Bronchial epithelial cell (primary cell): Measurements from ENCODE around the gene PLEKHA6. TPM values are rescaled to one million over a fixed set of nuclear protein-coding genes. Genes with fewer than 3 reads are reported as not detected.
A peak's percentile ranks its signal among the peaks of the same experiment; 100 is the strongest.

ENCODE experiments used
- DNase-seq: peaks from one replicate; pipeline ENCODE4 v3.0.0-alpha.2; 2010; ENCODE audit warnings: low read depth
- FAIRE-seq: peaks from 2 replicates; lab custom pipeline; 2011; peaks lifted over from hg19 to GRCh38; lab: Jason Lieb, UNC
- H3K27me3 ChIP-seq: 2 replicates; pipeline ENCODE4 v1.5.1; 2011; ENCODE audit warnings: low read length; ENCODE audit not compliant: control insufficient read depth, insufficient read depth
- H3K36me3 ChIP-seq: 2 replicates; pipeline ENCODE4 v1.5.1; 2011; ENCODE audit warnings: low read length; ENCODE audit not compliant: control insufficient read depth, insufficient read depth
- H3K4me3 ChIP-seq: 2 replicates; pipeline ENCODE4 v1.5.1; 2011; ENCODE audit warnings: mild to moderate bottlenecking, low read depth, low read length, control low read depth
- CTCF ChIP-seq: IDR thresholded peaks from 2 replicates; pipeline ENCODE4 v1.5.1; 2011; ENCODE audit warnings: mild to moderate bottlenecking, moderate library complexity, low read length, control low read depth, inconsistent platforms; ENCODE audit not compliant: insufficient read depth, severe bottlenecking
- total RNA-seq: library from RNA; depleted of rRNA; stranded (reverse); fragments of >200 nt; gene quantifications from 2 replicates; pipeline ENCODE4 v1.2.1, GENCODE V29; 2014

PLEKHA6 gene
- total RNA-seq, 1 donor from 2014 or later: 2.1 TPM

- no peak for FAIRE-seq
- H3K27me3 ChIP-seq: no peaks in the 10 kb centered on the region
- TF ChIP-seq CTCF: no peak
- H3K36me3 ChIP-seq: no peaks in the 10 kb centered on the region
- DNase-seq: no peak
- no peak overlapping the region for H3K4me3 ChIP-seq
Observed at GRCh38 chr1:204325944-204326343, 33.8 kb downstream of the PLEKHA6 start.

GRCh38 chr1:204323887-204324286 lies 35.8 kb downstream of the PLEKHA6 start:
- H3K4me3 ChIP-seq: no peak overlapping the region
- FAIRE-seq (no peak), DNase-seq (peak; percentile 93)
- TF ChIP-seq CTCF: no peak
- no peaks in the 10 kb centered on the region for H3K27me3 ChIP-seq
- no peaks in the 10 kb centered on the region for H3K36me3 ChIP-seq

GRCh38 chr1:204322339-204322868 lies 37.3 kb downstream of the PLEKHA6 start:
- DNase-seq: no peak
- no peaks in the 10 kb centered on the region for H3K27me3 ChIP-seq
- TF ChIP-seq CTCF: no peak
- no peaks in the 10 kb centered on the region for H3K36me3 ChIP-seq
- no peak overlapping the region for H3K4me3 ChIP-seq
- peak; percentile 55 for FAIRE-seq

- no peak for TF ChIP-seq CTCF
- FAIRE-seq: no peak
- peak; percentile 55 for DNase-seq
Observed at GRCh38 chr1:204321665-204322064, 38.1 kb downstream of the PLEKHA6 start.

GRCh38 chr1:204321051-204321450 lies 38.7 kb downstream of the PLEKHA6 start:
- DNase-seq (no peak), FAIRE-seq (no peak)
- no peaks in the 10 kb centered on the region for H3K27me3 ChIP-seq
- no peak overlapping the region for H3K4me3 ChIP-seq
- no peaks in the 10 kb centered on the region for H3K36me3 ChIP-seq
- TF ChIP-seq CTCF: no peak

More at GRCh38 chr1:204321665-204322064, 38.1 kb downstream of the PLEKHA6 start:
- H3K27me3 ChIP-seq: no peaks in the 10 kb centered on the region
- no peak overlapping the region for H3K4me3 ChIP-seq
- no peaks in the 10 kb centered on the region for H3K36me3 ChIP-seq

GRCh38 chr1:204320382-204320804 lies 39.3 kb downstream of the PLEKHA6 start:
- TF ChIP-seq CTCF: no peak
- no peak overlapping the region for H3K4me3 ChIP-seq
- no peaks in the 10 kb centered on the region for H3K36me3 ChIP-seq
- H3K27me3 ChIP-seq: no peaks in the 10 kb centered on the region
- no peak for FAIRE-seq
- DNase-seq: peak; percentile 89
